CD14-positive monocyte (primary cell): ENCODE data around the gene SALL1. TPM values are rescaled to one million over a fixed set of nuclear protein-coding genes. Genes with fewer than 3 reads are reported as not detected.

Experiments
- DNase-seq, 3 donors: peaks; one replicate each; pipeline ENCODE4 v3.0.0-alpha.2; 2011 to 2022
- H2AFZ ChIP-seq: 2 replicates; pipeline ENCODE4 v1.6.0; 2012; ENCODE audit warnings: mild to moderate bottlenecking, low read depth, low read length, inconsistent platforms; ENCODE audit not compliant: insufficient read depth, poor library complexity, severe bottlenecking
- H3K27ac ChIP-seq, 2 donors: 1 replicate in 1 of 2; 2 replicates in 1 of 2; pipeline ENCODE4 v1.5.1; 2012 to 2013; ENCODE audit warnings: low read length in 2 of 2, control low read depth in 1 of 2, inconsistent platforms in 1 of 2, low read depth in 1 of 2, mild to moderate bottlenecking in 1 of 2
- H3K27me3 ChIP-seq, 2 donors: one replicate each; pipeline versions ENCODE4 v1.6.0 to v1.6.1; 2011 to 2013; ENCODE audit warnings: low read length in 2 of 2; ENCODE audit not compliant: control insufficient read depth in 2 of 2, insufficient read depth in 2 of 2
- H3K36me3 ChIP-seq, 2 donors: replicated peaks in 1 of 2; 1 replicate in 1 of 2; 2 replicates in 1 of 2; pipeline versions ENCODE4 v1.5.1 to v1.6.1; 2012 to 2013; ENCODE audit warnings: low read length in 2 of 2, control low read depth in 1 of 2, inconsistent platforms in 1 of 2, mild to moderate bottlenecking in 1 of 2; ENCODE audit not compliant: insufficient read depth in 2 of 2, control insufficient read depth in 1 of 2
- H3K4me1 ChIP-seq, 2 donors: 1 replicate in 1 of 2; 2 replicates in 1 of 2; pipeline versions ENCODE4 v1.5.1 to v1.6.1; 2012 to 2013; ENCODE audit warnings: low read length in 2 of 2, control low read depth in 1 of 2, inconsistent platforms in 1 of 2, mild to moderate bottlenecking in 1 of 2, moderate library complexity in 1 of 2; ENCODE audit not compliant: insufficient read depth in 2 of 2, control insufficient read depth in 1 of 2
- H3K4me2 ChIP-seq: replicated peaks from 2 replicates; pipeline ENCODE3; 2012; ENCODE audit warnings: low read length, moderate library complexity, mild to moderate bottlenecking; ENCODE audit not compliant: poor library complexity, severe bottlenecking; ENCODE audit errors: extremely low read depth
- H3K4me3 ChIP-seq, 3 experiments: fragments of 200-600 bp in 1 of 3; sonication (generic) in 1 of 3; replicated peaks in 1 of 3; 1 replicate in 2 of 3; 2 replicates in 1 of 3; pipeline ENCODE4 v1.5.1; 2011 to 2013; ENCODE audit warnings: low read length in 3 of 3, mild to moderate bottlenecking in 3 of 3, control low read depth in 2 of 3, low read depth in 2 of 3, inconsistent platforms in 1 of 3, moderate library complexity in 1 of 3
- H3K79me2 ChIP-seq: 2 replicates; pipeline ENCODE4 v1.6.0; 2012; ENCODE audit warnings: mild to moderate bottlenecking, control low read depth, inconsistent platforms, low read length, moderate library complexity; ENCODE audit not compliant: insufficient read depth
- H3K9ac ChIP-seq: 2 replicates; pipeline ENCODE4 v1.6.0; 2017; ENCODE audit warnings: low read length, mild to moderate bottlenecking; ENCODE audit not compliant: insufficient read depth, poor library complexity, severe bottlenecking
- H3K9me3 ChIP-seq, 2 donors: replicated peaks in 1 of 2; 1 replicate in 1 of 2; 2 replicates in 1 of 2; pipeline versions ENCODE4 v1.5.1 to v1.6.1; 2012 to 2013; ENCODE audit warnings: low read length in 2 of 2, control low read depth in 1 of 2; ENCODE audit not compliant: control insufficient read depth in 1 of 2, insufficient read depth in 1 of 2
- H4K20me1 ChIP-seq: 2 replicates; pipeline ENCODE4 v1.6.0; 2012; ENCODE audit warnings: mild to moderate bottlenecking, low read length, control low read depth, moderate library complexity; ENCODE audit not compliant: insufficient read depth
- H3K27ac Mint-ChIP-seq, 7 donors: one replicate each; pipeline ENCODE4 v1.8.0; 2020; ENCODE audit warnings: mild to moderate bottlenecking in 7 of 7, mixed read lengths in 7 of 7, moderate library complexity in 6 of 7, inconsistent platforms in 2 of 7
- H3K27me3 Mint-ChIP-seq, 3 donors: one replicate each; pipeline ENCODE4 v1.8.0; 2021 to 2022; ENCODE audit warnings: low read depth in 3 of 3, mild to moderate bottlenecking in 3 of 3, mixed read lengths in 3 of 3, moderate library complexity in 3 of 3, inconsistent platforms in 1 of 3
- H3K36me3 Mint-ChIP-seq, 2 donors: one replicate each; pipeline ENCODE4 v1.8.0; 2020; ENCODE audit warnings: mixed read lengths in 2 of 2, inconsistent platforms in 1 of 2, mild to moderate bottlenecking in 1 of 2
- H3K4me1 Mint-ChIP-seq: one replicate; pipeline ENCODE4 v1.8.0; 2020; ENCODE audit warnings: mild to moderate bottlenecking, mixed read lengths
- H3K4me3 Mint-ChIP-seq, 2 donors: one replicate each; pipeline ENCODE4 v1.8.0; 2020; ENCODE audit warnings: mild to moderate bottlenecking in 2 of 2, mixed read lengths in 2 of 2, moderate library complexity in 1 of 2
- H3K9me3 Mint-ChIP-seq, 7 donors: one replicate each; pipeline ENCODE4 v1.8.0; 2020 to 2022; ENCODE audit warnings: mixed read lengths in 7 of 7, mild to moderate bottlenecking in 6 of 7, moderate library complexity in 6 of 7, inconsistent platforms in 2 of 7
- WGBS: methylation state at CpG from one replicate; pipeline ENCODE4 v1.1.5; 2013; ENCODE audit warnings: missing lambda C conversion rate; ENCODE audit not compliant: insufficient coverage; 5-methylcytosine and 5-hydroxymethylcytosine counted together
- intact Hi-C, 2 donors: fragments of 100-400 bp; cut with micrococcal nuclease; formaldehyde crosslinking; loops; one replicate each; pipeline versions ENCODE4 v1.15.0 to v1.15.1; 2023
- polyA plus RNA-seq, 3 donors: library from polyadenylated mRNA; depleted of rRNA in 1 of 3; unstranded in 2 of 3; stranded (reverse) in 1 of 3; fragments of 300-500 nt in 2 of 3; fragments of >200 nt in 1 of 3; fragmentation: Illumina TruSeq in 2 of 3; gene quantifications; 1 replicate in 2 of 3; 2 replicates in 1 of 3; pipeline ENCODE4 v1.2.3, GENCODE V29; 2012 to 2021
- TF ChIP-seq, protein P1 (sequence below): fragments of 200-600 bp; IDR thresholded peaks from one replicate; pipeline ENCODE4 v1.8.0; 2022; ENCODE audit warnings: antibody characterized with exemption, mild to moderate bottlenecking

Gene SALL1
- polyA plus RNA-seq, 3 donors, result not detected

DNA sequence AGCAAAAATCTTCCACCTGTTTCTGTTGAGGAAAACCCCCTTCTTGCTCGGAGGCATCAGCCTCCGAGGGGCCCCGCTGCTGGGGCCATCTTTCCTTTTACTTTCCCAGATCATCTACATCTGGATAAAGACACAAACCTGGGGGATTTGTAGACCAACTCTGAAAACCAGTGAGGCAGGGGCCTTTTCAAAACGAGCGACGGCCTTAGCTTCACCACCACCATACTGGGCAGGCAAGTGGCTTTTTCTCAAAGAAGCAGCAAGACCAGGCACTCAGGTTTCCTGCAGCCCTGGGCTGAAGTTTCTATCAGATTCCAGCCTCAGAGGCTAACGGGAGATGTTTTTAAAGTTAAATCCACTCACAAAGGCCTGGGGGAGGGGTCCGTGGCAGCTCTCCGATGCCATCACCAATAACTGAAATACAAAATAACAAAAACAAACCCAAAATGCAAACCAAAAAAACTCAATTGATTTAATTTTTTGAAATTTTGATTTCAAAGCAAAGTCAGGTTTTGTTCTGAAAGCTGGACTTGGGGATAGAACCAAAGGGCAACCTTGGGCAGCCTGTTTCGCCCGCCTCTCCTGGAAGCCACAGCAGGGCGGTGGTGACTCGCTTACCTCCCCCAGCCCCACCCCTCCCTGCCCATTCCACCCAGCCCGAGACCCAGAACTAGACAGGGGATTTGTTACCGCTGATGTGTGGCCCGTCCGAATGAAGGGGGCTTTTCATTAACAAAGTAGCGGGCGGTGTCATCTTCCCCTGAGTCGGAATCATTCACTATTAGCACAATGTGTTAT lies 55.8 kb downstream of the SALL1 start:
- peaks cover 10 to 26% (median 18%) of the 10 kb centered on the region in 3 donors for H3K27me3 Mint-ChIP-seq
- H3K4me1 Mint-ChIP-seq, result no peaks in the 10 kb centered on the region
- Histone ChIP-seq H3K36me3 (no peaks in the 10 kb centered on the region), H3K4me2 (no peak overlapping the region), H3K9me3 (no peaks in the 10 kb centered on the region), H3K4me3 (no peak overlapping the region), H3K27me3 (peaks cover 0 to 6% of the 10 kb centered on the region in 2 donors), H3K4me1 (no peaks in the 10 kb centered on the region), H3K79me2 (no peaks in the 10 kb centered on the region), H3K9ac (no peak overlapping the region), H4K20me1 (no peaks in the 10 kb centered on the region), H3K27ac (no peak overlapping the region), H2AFZ (no peak overlapping the region)
- H3K27ac Mint-ChIP-seq, result no peak overlapping the region
- TF ChIP-seq, protein P1, sequence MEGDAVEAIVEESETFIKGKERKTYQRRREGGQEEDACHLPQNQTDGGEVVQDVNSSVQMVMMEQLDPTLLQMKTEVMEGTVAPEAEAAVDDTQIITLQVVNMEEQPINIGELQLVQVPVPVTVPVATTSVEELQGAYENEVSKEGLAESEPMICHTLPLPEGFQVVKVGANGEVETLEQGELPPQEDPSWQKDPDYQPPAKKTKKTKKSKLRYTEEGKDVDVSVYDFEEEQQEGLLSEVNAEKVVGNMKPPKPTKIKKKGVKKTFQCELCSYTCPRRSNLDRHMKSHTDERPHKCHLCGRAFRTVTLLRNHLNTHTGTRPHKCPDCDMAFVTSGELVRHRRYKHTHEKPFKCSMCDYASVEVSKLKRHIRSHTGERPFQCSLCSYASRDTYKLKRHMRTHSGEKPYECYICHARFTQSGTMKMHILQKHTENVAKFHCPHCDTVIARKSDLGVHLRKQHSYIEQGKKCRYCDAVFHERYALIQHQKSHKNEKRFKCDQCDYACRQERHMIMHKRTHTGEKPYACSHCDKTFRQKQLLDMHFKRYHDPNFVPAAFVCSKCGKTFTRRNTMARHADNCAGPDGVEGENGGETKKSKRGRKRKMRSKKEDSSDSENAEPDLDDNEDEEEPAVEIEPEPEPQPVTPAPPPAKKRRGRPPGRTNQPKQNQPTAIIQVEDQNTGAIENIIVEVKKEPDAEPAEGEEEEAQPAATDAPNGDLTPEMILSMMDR, result no peak
- intact Hi-C loops, result no loop called here
- peaks cover 0 to 4% (median 2%) of the 10 kb centered on the region in 7 donors for H3K9me3 Mint-ChIP-seq
- 81% methylated on average over 5 of the region's 20 CpGs for WGBS
- H3K4me3 Mint-ChIP-seq, result peak overlapping the region in 1 of 2 donors; percentile 1
- DNase-seq, result no peak
- no peaks in the 10 kb centered on the region for H3K36me3 Mint-ChIP-seq

- Histone ChIP-seq H3K9me3 (no peaks in the 10 kb centered on the region), H3K79me2 (no peaks in the 10 kb centered on the region), H3K4me2 (no peak overlapping the region), H3K4me3 (no peak overlapping the region), H2AFZ (no peak overlapping the region), H4K20me1 (no peaks in the 10 kb centered on the region), H3K4me1 (no peaks in the 10 kb centered on the region), H3K9ac (no peak overlapping the region), H3K27ac (no peak overlapping the region), H3K36me3 (no peaks in the 10 kb centered on the region), H3K27me3 (peaks cover 0 to 6% of the 10 kb centered on the region in 2 donors)
- no peaks in the 10 kb centered on the region for H3K36me3 Mint-ChIP-seq
- no peak for DNase-seq
- TF ChIP-seq, protein P1, result no peak
- H3K9me3 Mint-ChIP-seq, result peaks cover 0 to 14% (median 3%) of the 10 kb centered on the region in 7 donors
- intact Hi-C loops, result no loop called here
- peaks cover 10 to 28% (median 17%) of the 10 kb centered on the region in 3 donors for H3K27me3 Mint-ChIP-seq
- no peak overlapping the region for H3K27ac Mint-ChIP-seq
- 83% methylated on average over 3 of the region's 5 CpGs for WGBS
- H3K4me1 Mint-ChIP-seq, result no peaks in the 10 kb centered on the region
- no peak overlapping the region for H3K4me3 Mint-ChIP-seq
Measured at GRCh38 chr16:51093726-51094280, 57.3 kb downstream of the SALL1 start.
